Stimulated activated CD4-positive, alpha-beta T cell treated with anti-CD3 and anti-CD28 coated beads, Interleukin-4, amount 100 ng/mL, for 48 hours (primary cell): Measurements from ENCODE around the gene BAG5.

Experiments
- DNase-seq, 2 donors: peaks; one replicate each; pipeline ENCODE4 v3.0.0-alpha.2; 2020; ENCODE audit warnings: low read depth in 2 of 2

The BAG5 gene

GRCh38 chr14:103546652-103547454 lies 15.6 kb downstream of the BAG5 start:
- DNase-seq, result peak; percentile 66 to 75

- no peak for DNase-seq
Observed at GRCh38 chr14:103545915-103546651, 16.4 kb downstream of the BAG5 start.

GRCh38 chr14:103545219-103545914 lies 17.1 kb downstream of the BAG5 start:
- DNase-seq, result no peak

GRCh38 chr14:103544388-103545218 lies 17.9 kb downstream of the BAG5 start:
- DNase-seq, result no peak

- DNase-seq, result no peak
Observed at GRCh38 chr14:103543721-103544387, 18.6 kb downstream of the BAG5 start.

- DNase-seq, result no peak
Observed at GRCh38 chr14:103543140-103543539, 19.3 kb downstream of the BAG5 start.

GRCh38 chr14:103542605-103543088 lies 19.8 kb downstream of the BAG5 start:
- no peak for DNase-seq

GRCh38 chr14:103541709-103542604 lies 20.5 kb downstream of the BAG5 start:
- no peak for DNase-seq

- DNase-seq, result no peak
Observed at GRCh38 chr14:103540821-103541708, 21.4 kb downstream of the BAG5 start.

- DNase-seq, result no peak
Observed at GRCh38 chr14:103539056-103539825, 23.2 kb downstream of the BAG5 start.

GRCh38 chr14:103538291-103539055 lies 24.0 kb downstream of the BAG5 start:
- no peak for DNase-seq

- DNase-seq, result no peak
Observed at GRCh38 chr14:103537175-103537990, 25.1 kb downstream of the BAG5 start.

- DNase-seq, result no peak
Observed at GRCh38 chr14:103536693-103537092, 25.8 kb downstream of the BAG5 start.

GRCh38 chr14:103535891-103536565 lies 26.4 kb downstream of the BAG5 start:
- no peak for DNase-seq

- DNase-seq, result no peak
Observed at GRCh38 chr14:103535081-103535890, 27.2 kb downstream of the BAG5 start.
